Measurements from ENCODE around the gene DDB1. TPM values are rescaled to one million over a fixed set of nuclear protein-coding genes. Genes with fewer than 3 reads are reported as not detected.

The DDB1 gene
- total and polyA plus RNA-seq, 2 of the 13 experiments (the other 11 are each of a cell fraction or from before 2014, with no cell fraction given), result 217 to 266 TPM

GRCh38 chr11:61370349-61371005 lies 37.6 kb upstream of the DDB1 start:
- H3K27me3 ChIP-seq (ENCODE audit: control insufficient read depth in 1 of 2, insufficient read depth in 2 of 2, low read length in 2 of 2), result no peaks in the 10 kb centered on the region
- WGBS (ENCODE audit: low lambda C conversion rate), result 97% methylated on average over 8 of the region's 8 CpGs
- CTCF ChIA-PET (ENCODE audit: low intra/inter-chr PET ratio, low total read pairs), result no interaction called here
- H3K4me1 ChIP-seq (ENCODE audit: insufficient read depth, low read length), result peaks cover 24% of the 10 kb centered on the region
- H4K20me1 ChIP-seq (ENCODE audit: insufficient read depth, low read length), result no peaks in the 10 kb centered on the region
- H3K36me3 ChIP-seq (replicated peaks in 1 of 2; ENCODE audit: control insufficient read depth in 1 of 2, insufficient read depth in 2 of 2, low read length in 2 of 2), result peaks cover 5 to 34% of the 10 kb centered on the region in 2 experiments
- BruUV-seq (replicated peaks), result no TSS peak
- H3K79me2 ChIP-seq (ENCODE audit: insufficient read depth, low read length), result no peaks in the 10 kb centered on the region
- H3K9me3 ChIP-seq (ENCODE audit: low read length), result peaks cover 3% of the 10 kb centered on the region; the same call in 1 of the 2 replicates
- POLR2A ChIA-PET, result interaction anchor here (0.8 to 2.2 kb wide), 7 partner anchors 8 to 34 kb away, joined by 3 to 16 read pairs (median 5); partner anchors contain the start of genes CYB561A3, TMEM138 and TMEM216
- H3K4me3 ChIP-seq (replicated peaks in 1 of 3; ENCODE audit: insufficient read depth in 1 of 3, low read depth in 2 of 3, low read length in 3 of 3), result no peak overlapping the region
- FAIRE-seq (no peak), DNase-seq (ENCODE audit: low spot score) (no peak), ATAC-seq (no peak)
- no peak overlapping the region for H3K9ac ChIP-seq (ENCODE audit: insufficient read depth, low read depth, low read length)
- H3K4me2 ChIP-seq (ENCODE audit: low read depth, low read length), result no peak overlapping the region
- no peak for TF ChIP-seq ZNF605 (CRISPR knock-in tag; IDR thresholded peaks at IDR 0.05)
- TF ChIP-seq TERF1 (CRISPR knock-in tag; IDR thresholded peaks at IDR 0.05), result no peak
- 0 out of 2 replicates have a peak, but pooled peaks have one; percentile 45 for TF ChIP-seq FOXO4 (CRISPR knock-in tag; conservative IDR thresholded peaks at IDR 0.05)
- no peak for TF ChIP-seq MAF1 (CRISPR knock-in tag; IDR thresholded peaks at IDR 0.05; ENCODE audit: borderline replicate concordance)
- TF ChIP-seq AGO2 (optimal IDR thresholded peaks at IDR 0.05; ENCODE audit: low read depth, low read length), result peak; percentile 19
- TF ChIP-seq ARID4A (CRISPR knock-in tag; IDR thresholded peaks at IDR 0.05; ENCODE audit: borderline replicate concordance), result no peak
- intact Hi-C loops (cut with micrococcal nuclease; ENCODE audit: unreplicated experiment) (no loop called here), in situ Hi-C loops (cut with HindIII; ENCODE audit: extremely low pct_ligation_motif_present, low pct_unique_long_range_greater_than_20kb) (no loop called here)
- peak overlapping the region; percentile 79 for H3K27ac ChIP-seq (ENCODE audit: extremely low read length, insufficient read depth, low read length)
- no peak overlapping the region for H2AFZ ChIP-seq (ENCODE audit: low read length)
